ENCODE measurements around the gene RPS14.

GRCh38 chr5:150422075-150422474 lies 27.5 kb downstream of the RPS14 start:
- TF ChIP-seq POLR2AphosphoS5 (IDR thresholded peaks at IDR 0.05; ENCODE audit: low read depth, low read length) (no peak), POLR2A (IDR thresholded peaks at IDR 0.05; ENCODE audit: low read depth, low read length) (no peak), TAF1 (IDR thresholded peaks at IDR 0.05; ENCODE audit: low read depth, low read length) (no peak), SPI1 (IDR thresholded peaks at IDR 0.05; ENCODE audit: low read depth, low read length) (no peak)

Measured in GM12891 (cell line).